NCI-H1930 (cell line): ENCODE results near the gene PSMB7.

Experiments
- DNase-seq, 2 experiments: peaks; one replicate each; lab custom pipeline; 2025; lab: John Stamatoyannopoulos, UW

The PSMB7 gene

GRCh38 chr9:124345063-124345462 is 70.2 kb downstream of the PSMB7 start:
- no peak for DNase-seq

GRCh38 chr9:124344291-124345050 is 70.8 kb downstream of the PSMB7 start:
- DNase-seq, result no peak

GRCh38 chr9:124343533-124344290 is 71.5 kb downstream of the PSMB7 start:
- DNase-seq, result no peak

GRCh38 chr9:124342776-124343485 is 72.3 kb downstream of the PSMB7 start:
- DNase-seq, result no peak

- no peak for DNase-seq
These were observed 72.9 kb downstream of the PSMB7 start for GRCh38 chr9:124342402-124342775.

GRCh38 chr9:124341455-124342170 is 73.6 kb downstream of the PSMB7 start:
- no peak for DNase-seq

GRCh38 chr9:124340219-124341069 is 74.8 kb downstream of the PSMB7 start:
- no peak for DNase-seq

- no peak for DNase-seq
These were observed 75.6 kb downstream of the PSMB7 start for GRCh38 chr9:124339603-124340146.

- DNase-seq, result no peak
These were observed 77.7 kb downstream of the PSMB7 start for GRCh38 chr9:124337562-124337961.

- no peak for DNase-seq
These were observed 79.9 kb downstream of the PSMB7 start for GRCh38 chr9:124335320-124335707.

- no peak for DNase-seq
These were observed 80.5 kb downstream of the PSMB7 start for GRCh38 chr9:124334568-124335319.

GRCh38 chr9:124333203-124333579 is 82.1 kb downstream of the PSMB7 start:
- DNase-seq, result no peak

GRCh38 chr9:124332361-124333202 is 82.7 kb downstream of the PSMB7 start:
- no peak for DNase-seq

- DNase-seq, result no peak
These were observed 83.7 kb downstream of the PSMB7 start for GRCh38 chr9:124331580-124331979.

- DNase-seq, result no peak
These were observed 85.1 kb downstream of the PSMB7 start for GRCh38 chr9:124330011-124330697.

- DNase-seq, result no peak
These were observed 85.9 kb downstream of the PSMB7 start for GRCh38 chr9:124329206-124329792.

- no peak for DNase-seq
These were observed 87.0 kb downstream of the PSMB7 start for GRCh38 chr9:124328285-124328684.

GRCh38 chr9:124327491-124327890 is 87.8 kb downstream of the PSMB7 start:
- no peak for DNase-seq
